Esophagus squamous epithelium (tissue), 4 donors: Measurements from ENCODE around the gene SLC12A8.

Experiments
- POLR2A ChIP-seq, 4 donors: fragments of 450-650 bp; IDR thresholded peaks; one replicate each; pipeline ENCODE4 v1.6.1; 2017; ENCODE audit warnings: antibody characterized with exemption in 4 of 4, mild to moderate bottlenecking in 4 of 4, moderate library complexity in 3 of 4
- TF ChIP-seq, protein P1 (sequence below), 6 experiments: fragments of 450-650 bp in 4 of 6; fragments of 200-600 bp in 2 of 6; sonication (generic) in 2 of 6; IDR thresholded peaks; one replicate each; pipeline ENCODE4 v1.5.1; 2016 to 2019; ENCODE audit warnings: antibody characterized with exemption in 6 of 6, mild to moderate bottlenecking in 4 of 6, moderate library complexity in 4 of 6

DNA sequence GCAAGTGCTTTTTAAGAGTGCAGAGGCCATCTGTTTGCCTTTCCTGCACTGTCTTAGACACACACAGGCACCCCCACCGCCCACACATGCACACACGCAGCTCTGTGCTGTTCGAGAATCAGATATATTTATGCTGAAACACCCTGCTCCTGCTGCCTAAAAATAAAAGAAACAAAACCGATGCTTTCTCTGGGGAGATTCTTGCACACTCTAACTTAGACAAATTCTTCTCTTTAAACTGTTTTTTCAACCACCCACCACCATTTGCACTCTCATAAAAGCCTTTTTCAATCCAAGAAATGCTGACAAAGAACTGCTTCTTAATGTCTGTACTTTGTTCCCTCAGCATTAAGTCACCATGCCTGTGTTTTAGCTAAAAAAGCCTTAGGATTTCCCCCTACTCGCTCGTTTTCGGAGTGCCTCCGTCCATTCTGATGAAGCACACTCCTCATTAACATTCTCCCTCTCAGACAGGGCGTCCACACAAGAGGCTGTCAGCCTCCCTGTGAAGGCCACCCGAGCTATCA is 26.2 kb downstream of the SLC12A8 start:
- TF ChIP-seq, protein P1, sequence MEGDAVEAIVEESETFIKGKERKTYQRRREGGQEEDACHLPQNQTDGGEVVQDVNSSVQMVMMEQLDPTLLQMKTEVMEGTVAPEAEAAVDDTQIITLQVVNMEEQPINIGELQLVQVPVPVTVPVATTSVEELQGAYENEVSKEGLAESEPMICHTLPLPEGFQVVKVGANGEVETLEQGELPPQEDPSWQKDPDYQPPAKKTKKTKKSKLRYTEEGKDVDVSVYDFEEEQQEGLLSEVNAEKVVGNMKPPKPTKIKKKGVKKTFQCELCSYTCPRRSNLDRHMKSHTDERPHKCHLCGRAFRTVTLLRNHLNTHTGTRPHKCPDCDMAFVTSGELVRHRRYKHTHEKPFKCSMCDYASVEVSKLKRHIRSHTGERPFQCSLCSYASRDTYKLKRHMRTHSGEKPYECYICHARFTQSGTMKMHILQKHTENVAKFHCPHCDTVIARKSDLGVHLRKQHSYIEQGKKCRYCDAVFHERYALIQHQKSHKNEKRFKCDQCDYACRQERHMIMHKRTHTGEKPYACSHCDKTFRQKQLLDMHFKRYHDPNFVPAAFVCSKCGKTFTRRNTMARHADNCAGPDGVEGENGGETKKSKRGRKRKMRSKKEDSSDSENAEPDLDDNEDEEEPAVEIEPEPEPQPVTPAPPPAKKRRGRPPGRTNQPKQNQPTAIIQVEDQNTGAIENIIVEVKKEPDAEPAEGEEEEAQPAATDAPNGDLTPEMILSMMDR (IDR thresholded peaks at IDR 0.05): no peak
- no peak for TF ChIP-seq POLR2A (IDR thresholded peaks at IDR 0.05)
